Activated B cell treated with CpG ODN at 0.5 μM for 24 hours (primary cell): ENCODE results near the gene CCR9. TPM values are rescaled to one million over a fixed set of nuclear protein-coding genes. Genes with fewer than 3 reads are reported as not detected.

Source experiments
- ATAC-seq: fragments of 200-7000 bp; cut with Tn5 transposase; one replicate; pipeline ENCODE4 v1.10.0; 2021; ENCODE audit warnings: low read depth, mild to moderate bottlenecking, moderate library complexity
- CTCF ChIA-PET: fragments of 350-600 bp; sonication (Branson Sonifier 250); formaldehyde crosslinking; loops from one replicate; lab custom pipeline; 2021; ENCODE audit warnings: antibody characterized with exemption; lab: Charles Lee
- POLR2A ChIA-PET: fragments of 350-600 bp; sonication (Branson Sonifier 250); formaldehyde crosslinking; loops from one replicate; lab custom pipeline; 2021; ENCODE audit warnings: antibody characterized with exemption; lab: Charles Lee
- DNase-seq: peaks from one replicate; pipeline ENCODE4 v3.0.0; 2022
- H3K27ac Mint-ChIP-seq: one replicate; pipeline ENCODE4 v1.8.0; 2020; ENCODE audit warnings: mixed read lengths
- H3K27me3 Mint-ChIP-seq: one replicate; pipeline ENCODE4 v1.8.0; 2021; ENCODE audit warnings: mixed read lengths
- H3K36me3 Mint-ChIP-seq: one replicate; pipeline ENCODE4 v1.8.0; 2021; ENCODE audit warnings: low read depth, mixed read lengths
- H3K4me1 Mint-ChIP-seq: one replicate; pipeline ENCODE4 v1.8.0; 2021; ENCODE audit warnings: mixed read lengths
- H3K4me3 Mint-ChIP-seq: one replicate; pipeline ENCODE4 v1.8.0; 2020; ENCODE audit warnings: mild to moderate bottlenecking, mixed read lengths
- H3K9me3 Mint-ChIP-seq: one replicate; pipeline ENCODE4 v1.8.0; 2020; ENCODE audit warnings: mixed read lengths
- CTCF ChIP-seq: fragments of 200-600 bp; IDR thresholded peaks from one replicate; pipeline ENCODE4 v1.8.0; 2022; ENCODE audit warnings: antibody characterized with exemption, mild to moderate bottlenecking
- intact Hi-C: fragments of 100-400 bp; cut with micrococcal nuclease; formaldehyde crosslinking; loops from one replicate; pipeline ENCODE4 v1.15.1; 2024
- total RNA-seq: library from RNA; stranded (reverse); gene quantifications from 2 replicates; pipeline ENCODE4 v1.2.3, GENCODE V29; 2022

The CCR9 gene
- total RNA-seq, 1 donor from 2014 or later: 0.84 TPM

GRCh38 chr3:45915518-45916231 is 29.3 kb downstream of the CCR9 start:
- Mint-ChIP-seq H3K27ac (peak overlapping the region; percentile 50), H3K4me3 (peak overlapping the region; percentile 48), H3K36me3 (peaks cover 26% of the 10 kb centered on the region), H3K9me3 (no peaks in the 10 kb centered on the region), H3K4me1 (peaks cover 17% of the 10 kb centered on the region), H3K27me3 (no peaks in the 10 kb centered on the region)
- ChIA-PET POLR2A (interaction anchor here (0.6 kb wide), 2 partner anchors 63 to 217 kb away, joined by 4 to 6 read pairs; no protein-coding TSS in a partner anchor), CTCF (no interaction called here)
- TF ChIP-seq CTCF: no peak
- ATAC-seq (peak; percentile 89), DNase-seq (no peak)
- intact Hi-C loops: no loop called here

GRCh38 chr3:45917146-45917898 is 31.0 kb downstream of the CCR9 start:
- POLR2A ChIA-PET: no interaction called here
- H3K27ac Mint-ChIP-seq: no peak overlapping the region

GRCh38 chr3:45921158-45922038 is 35.1 kb downstream of the CCR9 start:
- H3K27ac Mint-ChIP-seq: no peak overlapping the region

More at GRCh38 chr3:45917146-45917898, 31.0 kb downstream of the CCR9 start:
- no peaks in the 10 kb centered on the region for H3K27me3 Mint-ChIP-seq
- intact Hi-C loops: no loop called here
- no peak overlapping the region for H3K4me3 Mint-ChIP-seq
- no peaks in the 10 kb centered on the region for H3K9me3 Mint-ChIP-seq
- H3K4me1 Mint-ChIP-seq: peaks cover 17% of the 10 kb centered on the region
- no peak for TF ChIP-seq CTCF
- peaks cover 40% of the 10 kb centered on the region for H3K36me3 Mint-ChIP-seq
- DNase-seq (no peak), ATAC-seq (no peak)
- CTCF ChIA-PET: no interaction called here

GRCh38 chr3:45922039-45922326 is 35.6 kb downstream of the CCR9 start:
- TF ChIP-seq CTCF: no peak
- Mint-ChIP-seq H3K9me3 (no peaks in the 10 kb centered on the region), H3K4me1 (peaks cover 2% of the 10 kb centered on the region), H3K27me3 (no peaks in the 10 kb centered on the region), H3K36me3 (peaks cover 78% of the 10 kb centered on the region), H3K27ac (no peak overlapping the region), H3K4me3 (no peak overlapping the region)
- ATAC-seq (no peak), DNase-seq (no peak)
- ChIA-PET POLR2A (no interaction called here), CTCF (no interaction called here)
- intact Hi-C loops: no loop called here

More at GRCh38 chr3:45921158-45922038, 35.1 kb downstream of the CCR9 start:
- ChIA-PET CTCF (interaction anchor here (1.1 kb wide), 1 partner anchor 159 kb away, joined by 3 read pairs; no protein-coding TSS in a partner anchor), POLR2A (no interaction called here)
- peaks cover 3% of the 10 kb centered on the region for H3K4me1 Mint-ChIP-seq
- H3K27me3 Mint-ChIP-seq: no peaks in the 10 kb centered on the region
- no peaks in the 10 kb centered on the region for H3K9me3 Mint-ChIP-seq
- peaks cover 75% of the 10 kb centered on the region for H3K36me3 Mint-ChIP-seq
- no peak for TF ChIP-seq CTCF
- H3K4me3 Mint-ChIP-seq: no peak overlapping the region
- ATAC-seq: no peak
- intact Hi-C loops: no loop called here
- no peak for DNase-seq
